GM15510 (cell line): ENCODE results near the gene ME3.

Source experiments
- POLR2A ChIP-seq: IDR thresholded peaks from 3 replicates; pipeline ENCODE4 v1.6.1; 2011; ENCODE audit warnings: borderline replicate concordance; ENCODE audit not compliant: insufficient read length; ENCODE audit errors: extremely low read depth

ME3 gene

DNA sequence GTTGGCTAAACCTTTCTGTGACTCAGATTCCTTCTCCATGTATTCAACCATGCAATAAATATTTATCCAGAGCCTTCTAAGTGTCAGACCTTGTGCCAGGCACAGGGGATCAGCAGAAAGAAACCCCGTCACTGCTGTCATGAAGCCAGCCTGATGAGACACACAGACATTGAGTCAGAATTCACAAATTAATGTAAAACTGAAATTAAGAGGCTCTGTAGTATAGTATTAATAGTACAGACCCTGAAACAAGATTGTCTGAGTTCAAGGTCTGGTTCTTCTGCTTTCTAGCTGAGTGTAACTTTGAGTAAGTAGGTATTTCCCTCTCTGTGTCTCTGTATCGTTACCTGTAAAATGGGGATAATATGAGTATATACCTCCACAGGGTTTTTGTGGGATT lies 46.9 kb downstream of the ME3 start:
- no peak for TF ChIP-seq POLR2A

DNA sequence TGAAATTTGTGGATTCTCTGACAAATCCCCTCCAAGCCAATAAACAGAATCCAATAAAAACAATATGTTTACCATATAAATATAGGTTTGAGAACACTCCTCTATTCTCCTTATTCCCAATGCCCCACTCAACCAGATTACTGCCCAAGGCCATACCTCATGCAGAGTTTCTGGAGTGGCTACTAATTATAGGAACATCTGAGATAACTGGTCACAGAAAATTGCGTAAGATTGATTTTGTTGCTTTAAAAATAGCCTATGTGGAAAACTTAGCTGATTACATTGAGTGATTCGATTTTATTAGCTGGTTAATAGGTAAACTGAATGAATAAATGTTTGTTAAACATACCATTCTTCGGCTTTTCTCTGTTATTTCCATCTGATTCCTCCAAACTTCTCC lies 48.0 kb downstream of the ME3 start:
- no peak for TF ChIP-seq POLR2A

DNA sequence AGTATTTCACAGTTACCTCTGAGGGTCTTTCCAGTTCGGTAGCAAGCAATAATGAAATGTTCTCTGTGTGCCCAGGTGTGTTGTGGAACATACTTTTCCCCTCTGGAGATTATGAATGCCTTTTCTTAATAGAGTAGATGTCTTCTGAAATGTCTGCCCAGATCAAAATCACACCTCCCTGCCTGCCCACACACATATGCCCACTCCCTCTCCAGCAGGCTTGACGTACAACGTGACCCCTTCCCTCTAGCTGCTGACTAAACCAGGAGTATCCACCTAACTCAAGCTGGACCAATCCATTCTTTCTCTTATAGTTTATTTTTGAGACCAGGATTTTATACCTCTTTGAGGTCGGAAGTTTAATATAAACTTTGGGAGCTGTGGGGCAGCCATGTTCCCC lies 48.7 kb downstream of the ME3 start:
- no peak for TF ChIP-seq POLR2A

- no peak for TF ChIP-seq POLR2A
Observed at GRCh38 chr11:86623041-86623621, 49.3 kb downstream of the ME3 start.

- no peak for TF ChIP-seq POLR2A
Observed at GRCh38 chr11:86621854-86622253, 50.6 kb downstream of the ME3 start.

- no peak for TF ChIP-seq POLR2A
Observed at GRCh38 chr11:86620891-86621521, 51.4 kb downstream of the ME3 start.

DNA sequence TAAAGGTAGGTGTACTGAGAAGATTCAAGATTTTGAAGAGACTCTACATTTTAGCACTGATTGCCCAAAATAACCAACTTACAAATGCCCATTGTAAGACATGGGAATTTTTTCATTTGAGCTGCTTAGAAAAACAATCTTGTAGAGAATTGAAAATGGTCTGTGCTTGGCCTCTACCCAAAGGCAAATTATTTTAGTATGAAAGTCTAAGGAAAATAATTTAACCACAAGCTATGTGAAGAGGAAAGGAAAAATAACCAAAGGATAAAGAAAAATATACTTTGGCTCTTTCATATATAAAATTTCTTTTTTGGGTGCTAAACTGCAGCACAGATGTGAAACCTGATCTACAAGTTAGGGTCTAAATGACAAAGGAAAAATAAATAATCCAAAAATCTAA lies 54.9 kb downstream of the ME3 start:
- TF ChIP-seq POLR2A = no peak

- no peak for TF ChIP-seq POLR2A
Observed at GRCh38 chr11:86615487-86615886, 56.9 kb downstream of the ME3 start.

- no peak for TF ChIP-seq POLR2A
Observed at GRCh38 chr11:86610559-86611341, 61.7 kb downstream of the ME3 start.

DNA sequence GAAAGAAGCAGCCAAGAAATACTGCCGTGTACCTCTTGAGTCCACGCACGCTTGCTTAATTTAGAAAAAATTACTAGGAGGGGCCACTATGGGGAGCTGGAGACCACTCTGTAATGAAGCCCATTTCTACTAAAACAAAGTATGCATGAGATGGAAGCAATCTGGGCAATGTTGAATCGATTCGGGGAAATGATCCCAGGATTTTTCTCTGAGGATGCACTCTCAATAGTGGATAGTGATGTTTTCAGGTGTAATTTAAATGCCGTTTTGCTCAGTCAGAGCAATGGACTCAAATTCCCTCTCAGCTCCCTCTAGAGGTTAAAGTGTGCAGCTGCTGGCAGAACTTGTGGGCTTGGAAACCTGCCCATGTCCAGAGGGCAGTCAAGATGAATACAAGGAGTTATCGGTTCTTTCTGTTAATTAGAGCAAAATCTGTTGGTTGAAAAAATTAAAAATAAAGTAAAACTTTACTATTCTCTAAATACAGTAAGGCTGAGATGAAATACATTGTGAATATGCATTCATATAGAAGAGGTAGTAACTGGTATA lies 64.1 kb downstream of the ME3 start:
- TF ChIP-seq POLR2A = no peak

GRCh38 chr11:86606836-86607481 lies 65.5 kb downstream of the ME3 start:
- TF ChIP-seq POLR2A = no peak

DNA sequence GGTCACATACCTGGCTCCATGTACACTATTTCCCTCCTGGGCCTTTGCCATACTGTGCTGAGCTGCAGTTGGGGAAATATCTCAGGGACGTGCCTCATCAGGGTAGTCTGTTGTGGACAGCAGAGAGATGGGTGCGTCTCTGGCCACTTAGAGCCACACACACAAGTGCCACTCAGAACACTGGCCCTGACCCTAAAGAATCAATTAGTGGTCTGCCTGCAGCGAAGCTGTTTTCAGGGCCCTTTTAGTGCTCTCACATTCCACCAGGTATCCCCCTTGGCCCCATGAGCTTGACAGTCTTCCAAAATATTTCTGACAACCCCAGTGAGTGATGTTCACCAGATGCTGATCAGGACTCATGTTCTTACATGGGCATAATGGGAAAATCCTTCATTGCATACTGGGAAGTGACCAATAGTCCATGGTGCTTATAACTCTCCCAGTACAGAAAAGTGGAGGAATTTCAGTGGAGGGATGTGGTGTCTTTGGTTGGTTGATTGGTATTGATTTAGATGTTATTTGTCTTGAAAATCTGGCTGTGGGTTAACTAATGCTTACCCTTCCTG lies 66.1 kb downstream of the ME3 start:
- TF ChIP-seq POLR2A = no peak

- TF ChIP-seq POLR2A = no peak
Observed at GRCh38 chr11:86596861-86597586, 75.4 kb downstream of the ME3 start.

DNA sequence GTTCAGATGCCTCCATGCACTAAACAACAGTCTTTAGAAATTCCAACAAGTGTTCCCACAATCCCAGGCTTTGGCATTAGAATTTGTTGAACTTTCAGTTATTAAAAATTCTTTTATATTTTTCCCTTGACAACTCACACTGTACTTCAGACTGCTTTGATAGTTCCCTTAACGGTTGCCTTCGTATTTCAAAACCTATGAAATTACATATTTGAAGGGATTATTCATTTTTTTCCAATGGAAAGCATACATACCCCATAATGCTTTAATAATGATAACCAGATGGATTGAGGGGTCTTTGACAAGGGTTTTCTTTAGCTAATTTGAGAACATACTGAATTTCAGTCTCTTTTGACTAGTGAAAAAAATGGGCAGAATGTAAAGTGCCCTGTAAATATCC lies 76.5 kb downstream of the ME3 start:
- TF ChIP-seq POLR2A = no peak
